Stimulated activated CD8-positive, alpha-beta memory T cell treated with anti-CD3 and anti-CD28 coated beads, Interleukin-4, amount 100 ng/mL, for 48 hours (primary cell): ENCODE results near the gene TRIM3.
A peak's percentile ranks its signal among the peaks of the same experiment; 100 is the strongest.
"Not testable (repeated sequence)": the region's sequence is repeated elsewhere in the genome, so short reads cannot be mapped to it uniquely, and the experiment has no call there.

ENCODE experiments used
- DNase-seq: peaks from one replicate; pipeline ENCODE4 v3.0.0-alpha.2; 2020

TRIM3 gene

DNA sequence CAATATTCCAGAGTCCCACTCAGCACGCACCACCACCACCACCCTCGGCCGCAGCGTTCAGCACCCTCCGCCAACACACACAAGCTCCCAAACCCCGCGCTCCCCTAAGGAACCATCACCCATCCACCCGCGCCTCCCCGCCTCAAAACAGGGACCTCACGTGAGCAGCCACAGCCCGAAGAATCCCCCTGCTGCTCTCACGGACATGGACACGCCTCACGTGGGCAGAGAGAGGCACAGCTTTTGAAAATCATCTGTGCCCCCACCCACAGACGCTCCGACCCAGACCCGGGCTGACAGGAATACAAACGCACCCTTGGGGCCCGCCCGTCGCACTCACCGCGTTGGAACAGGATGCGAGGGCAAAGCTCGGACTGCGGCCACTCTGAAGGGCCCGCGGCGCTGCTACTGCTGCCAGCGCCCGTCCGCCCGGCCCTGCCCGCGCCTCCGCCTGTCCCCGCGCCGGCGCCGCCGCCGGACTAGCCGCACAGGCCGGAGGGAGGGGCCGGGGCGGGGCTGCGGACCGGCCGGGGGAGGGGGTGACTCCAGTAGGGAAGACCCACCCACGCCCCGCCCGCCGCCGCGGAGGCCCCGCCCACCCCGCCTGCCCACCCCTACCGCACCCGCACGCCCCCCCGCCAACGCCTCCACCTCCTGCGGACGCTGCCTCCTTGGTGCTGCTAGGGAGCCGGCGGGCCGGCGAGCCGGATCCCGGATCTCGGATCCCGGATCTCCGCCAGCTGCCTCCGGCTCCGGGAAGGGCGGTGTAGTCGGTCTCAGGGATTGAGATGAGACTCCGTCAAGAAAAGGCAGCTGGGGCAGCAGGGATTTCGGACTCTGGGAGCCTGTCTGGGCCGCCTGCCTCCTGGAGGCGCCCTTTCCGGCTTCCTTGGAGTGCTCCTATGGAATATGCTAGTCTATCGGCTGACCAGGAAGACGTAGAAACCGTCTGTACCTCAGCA lies at the start of gene TRIM3:
Gene TRIM3 (minus strand): TSS at position 491 of the 962 bp plus-strand sequence. CDS start 8,246 bp downstream, outside the sequence.
- peak; percentile 78 for DNase-seq

DNA sequence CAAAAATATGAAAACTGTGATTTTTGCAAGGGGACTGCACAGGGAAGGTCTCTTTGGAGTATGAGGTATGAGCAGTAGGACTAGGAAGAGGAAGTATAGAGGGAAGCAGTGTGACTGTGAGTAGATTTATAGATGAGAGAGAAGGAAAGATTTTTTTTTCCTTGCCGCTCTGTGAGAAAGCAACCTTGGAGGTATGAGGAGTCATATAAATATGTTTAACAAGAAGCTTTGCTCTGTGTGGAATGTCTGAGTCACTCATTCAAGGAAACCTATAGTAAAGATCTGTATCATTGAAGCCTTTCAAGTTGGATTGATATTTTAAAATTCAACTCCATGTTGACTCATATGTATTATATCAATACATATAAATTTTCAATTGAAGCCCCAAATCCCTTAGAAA lies 49.5 kb upstream of the TRIM3 start:
- DNase-seq: no peak

GRCh38 chr11:6521946-6522345 lies 48.2 kb upstream of the TRIM3 start:
- not testable (repeated sequence) for DNase-seq

- DNase-seq: no peak
Measured at GRCh38 chr11:6520265-6520664, 46.5 kb upstream of the TRIM3 start.

DNA sequence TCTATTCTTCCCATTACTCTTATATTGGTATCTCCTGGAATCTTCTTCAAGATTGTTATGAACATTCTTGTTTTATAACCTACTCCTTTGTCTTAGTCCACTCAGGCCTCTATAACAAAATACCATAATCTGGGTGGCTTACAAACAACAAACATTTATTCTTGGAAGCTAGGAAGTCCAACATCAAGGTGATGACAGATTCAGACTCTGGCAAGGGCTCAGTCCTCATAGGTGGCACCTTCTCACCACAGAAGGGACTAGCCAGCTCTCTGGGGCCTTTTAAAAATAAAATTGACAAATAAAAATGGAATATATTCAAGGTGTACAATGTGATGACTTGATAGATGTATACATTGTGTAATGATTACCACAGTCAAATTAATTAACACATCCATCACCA lies 43.1 kb upstream of the TRIM3 start:
- no peak for DNase-seq

- DNase-seq: no peak
Measured at GRCh38 chr11:6505577-6506240, 32.0 kb upstream of the TRIM3 start.

DNA sequence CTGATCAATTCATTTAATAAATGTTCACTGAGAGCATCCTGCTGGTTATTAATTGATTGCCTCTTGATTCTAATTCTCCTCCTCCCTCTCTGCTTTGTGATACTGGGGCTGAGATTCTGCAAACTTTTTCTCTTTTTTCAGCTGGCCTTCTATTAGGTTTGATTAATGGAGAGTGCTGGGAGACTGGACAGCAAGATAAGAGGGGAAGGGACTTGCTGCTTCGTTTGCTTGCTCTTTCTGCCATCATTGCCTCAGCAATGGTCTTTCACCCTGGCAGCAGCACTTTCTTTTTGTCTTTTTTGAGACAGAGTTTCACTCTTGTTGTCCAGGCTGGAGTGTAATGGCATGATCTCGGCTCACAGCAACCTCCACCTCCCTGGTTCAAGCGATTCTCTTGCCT lies 30.4 kb upstream of the TRIM3 start:
- DNase-seq: no peak

DNA sequence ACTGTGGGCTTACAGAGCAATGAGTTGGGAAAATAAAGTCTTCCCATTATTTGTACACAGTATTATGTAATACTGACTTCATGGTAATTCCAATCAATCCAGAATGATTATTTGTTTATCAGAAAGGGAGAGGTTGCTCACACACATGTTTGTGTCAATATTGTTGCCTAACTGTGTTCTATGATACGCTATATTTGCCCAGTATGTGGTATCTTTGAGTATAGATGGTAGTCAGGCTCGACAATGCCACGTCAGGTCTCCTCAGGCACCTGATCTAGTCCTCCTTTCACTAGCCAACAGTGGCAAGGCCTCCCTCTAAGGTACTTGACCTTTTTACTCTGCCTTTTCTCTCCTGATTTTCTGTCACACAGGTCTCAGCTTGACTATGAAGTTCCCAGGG lies 28.6 kb upstream of the TRIM3 start:
- no peak for DNase-seq

GRCh38 chr11:6498544-6498943 lies 24.8 kb upstream of the TRIM3 start:
- no peak for DNase-seq

- DNase-seq: no peak
Measured at GRCh38 chr11:6498121-6498520, 24.4 kb upstream of the TRIM3 start.

DNA sequence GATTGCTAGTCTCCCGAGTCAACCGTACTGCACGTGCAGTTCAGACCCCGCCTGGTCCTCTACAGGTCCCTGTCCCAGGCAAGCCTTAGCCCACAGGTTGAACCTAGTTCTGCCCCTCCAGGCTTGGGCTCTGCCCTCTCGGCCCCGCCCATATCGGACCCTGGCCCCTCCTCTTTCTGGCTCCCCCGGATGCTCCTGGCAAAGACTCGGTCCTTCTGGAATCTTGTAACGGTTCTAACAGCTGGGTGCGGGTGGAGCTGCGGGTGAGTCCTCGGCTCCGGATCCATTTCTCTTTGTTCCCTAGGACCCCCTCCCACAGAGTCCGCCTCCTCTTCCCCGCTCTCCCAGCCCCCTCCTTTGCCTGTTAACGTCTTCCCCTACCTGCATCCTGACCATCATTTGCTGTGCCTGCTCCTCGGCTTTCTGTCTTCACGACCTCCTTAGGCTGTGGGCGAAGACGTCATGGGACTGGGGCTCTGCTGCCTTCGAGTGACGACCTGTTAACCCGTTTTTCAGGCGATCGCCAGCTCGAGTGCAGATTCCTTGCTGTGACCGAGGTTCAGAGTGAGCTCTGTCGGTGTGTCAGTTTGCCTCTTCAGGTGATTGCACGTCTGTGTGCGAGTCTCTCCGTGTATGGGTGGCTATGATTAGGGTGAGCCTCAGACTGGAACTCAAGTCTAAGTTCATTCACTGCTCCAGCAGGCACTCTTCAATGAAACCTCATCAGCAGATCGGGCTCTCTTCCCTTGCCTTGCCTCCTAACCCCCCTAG lies 23.5 kb upstream of the TRIM3 start, which contains the start of gene DNHD1:
Gene DNHD1 (plus strand): TSS at position 212 of the 771 bp plus-strand sequence. CDS start 936 bp downstream, outside the sequence.
- no peak for DNase-seq

DNA sequence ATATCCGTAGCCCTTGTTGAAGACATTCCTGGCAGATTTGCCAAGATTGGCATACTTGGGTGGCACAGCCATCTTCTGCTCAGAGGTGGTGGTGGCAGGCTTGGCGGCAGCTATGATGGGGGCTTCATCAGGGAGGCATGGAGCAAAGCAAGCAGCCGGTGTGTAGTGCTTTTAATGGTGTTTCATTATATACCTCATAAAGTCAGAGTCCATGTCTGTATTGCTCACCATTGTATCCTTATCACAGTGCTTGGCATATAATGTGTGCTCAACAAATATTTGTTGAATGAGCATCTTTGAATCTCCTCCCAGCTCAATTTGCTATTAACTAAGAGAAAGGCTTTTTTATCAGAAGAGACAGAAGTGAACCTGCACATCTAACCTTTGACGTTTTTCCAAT lies 15.6 kb upstream of the TRIM3 start:
- DNase-seq: no peak

DNA sequence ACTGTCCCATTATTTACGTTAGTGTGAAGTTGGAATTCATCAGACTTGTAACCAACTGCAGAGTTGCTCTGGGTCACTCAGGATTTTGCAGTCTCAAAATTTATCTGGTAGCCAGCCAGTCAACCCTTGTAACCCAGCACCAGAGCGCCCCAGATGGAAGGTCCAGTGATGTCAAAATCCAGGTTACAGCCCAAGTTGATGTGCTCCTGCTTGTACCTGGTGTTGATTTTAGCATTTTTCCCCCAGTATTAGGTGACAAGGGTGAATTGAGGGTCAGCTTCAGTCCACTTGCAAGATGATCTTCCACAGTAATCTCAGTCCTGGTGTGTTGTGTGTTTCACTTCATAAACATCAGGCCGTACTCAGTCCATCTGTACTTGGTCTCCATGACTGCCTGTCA lies 15.1 kb upstream of the TRIM3 start:
- DNase-seq: no peak

DNA sequence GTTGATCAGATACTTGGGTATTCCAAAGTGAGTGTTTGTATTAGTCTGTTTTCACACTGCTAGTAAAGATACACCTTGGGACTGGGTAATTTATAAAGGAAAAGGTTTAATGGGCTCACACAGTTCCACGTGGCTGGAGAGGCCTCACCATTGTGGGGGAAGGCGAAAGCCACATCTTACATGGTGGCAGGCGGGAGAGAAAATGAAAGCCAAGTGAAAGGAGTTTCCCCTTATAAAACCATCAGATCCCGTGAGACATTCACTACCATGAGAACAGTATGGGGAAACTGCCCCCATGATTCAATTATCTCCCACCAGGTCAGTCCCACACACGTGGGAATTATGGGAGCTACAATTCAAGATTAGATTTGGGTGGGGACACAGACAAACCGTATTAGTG lies 14.6 kb upstream of the TRIM3 start:
- DNase-seq: no peak

DNA sequence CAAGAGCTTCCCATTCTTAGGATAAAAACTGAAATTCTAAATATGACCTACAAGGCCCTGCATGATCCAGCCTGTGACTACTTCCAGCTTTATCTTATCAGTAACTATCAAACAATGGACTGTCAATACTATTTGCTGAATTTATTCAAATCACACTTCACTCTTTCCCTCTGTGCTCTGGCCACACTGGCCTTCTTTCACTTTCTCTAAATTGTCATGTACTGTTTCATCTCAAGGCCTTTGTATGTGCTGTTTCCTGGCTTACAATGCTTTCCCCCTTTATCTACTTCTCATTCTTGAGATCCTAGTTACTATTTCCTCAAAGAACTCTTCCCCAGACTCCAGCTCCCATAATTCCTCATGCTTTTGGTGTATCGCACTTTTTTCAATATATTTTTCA lies 13.2 kb upstream of the TRIM3 start:
- no peak for DNase-seq

DNA sequence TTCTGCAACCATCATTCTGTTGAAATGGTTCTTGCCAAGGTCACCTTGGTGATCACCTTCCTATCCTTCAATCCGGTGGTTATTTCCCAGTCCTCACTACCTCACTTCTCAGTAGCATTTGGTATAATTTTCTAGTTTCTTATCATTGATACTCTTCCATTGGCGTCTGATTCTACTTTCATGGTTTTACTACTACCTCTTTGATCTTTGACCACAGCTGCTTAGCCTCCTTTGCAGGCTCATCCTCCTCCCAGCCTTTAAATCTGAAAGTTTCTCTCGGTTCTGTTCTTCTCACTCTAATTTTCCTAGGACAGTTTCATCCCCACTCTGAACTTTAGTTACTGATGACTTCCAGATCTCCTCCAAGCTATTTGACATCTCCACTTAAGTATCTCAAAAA lies 12.5 kb upstream of the TRIM3 start:
- DNase-seq: no peak

DNA sequence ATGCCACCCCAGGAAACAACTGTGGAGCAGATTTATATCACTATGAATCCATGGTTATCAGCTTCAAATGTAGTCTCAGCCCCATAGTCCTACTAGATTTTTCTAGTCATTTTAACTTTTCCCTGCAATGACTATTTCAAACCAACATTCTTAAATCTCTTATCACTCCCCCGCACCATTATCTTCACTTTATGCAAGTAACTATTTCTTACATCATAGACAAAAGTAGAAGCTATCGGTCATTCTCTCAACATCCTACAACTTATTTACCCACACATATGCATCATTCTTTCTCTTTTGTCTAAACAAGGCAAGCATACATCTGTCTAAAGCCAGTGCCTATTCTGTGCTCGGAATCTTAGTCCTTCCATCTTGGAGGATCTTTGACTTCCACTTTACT lies 11.9 kb upstream of the TRIM3 start:
- no peak for DNase-seq

DNA sequence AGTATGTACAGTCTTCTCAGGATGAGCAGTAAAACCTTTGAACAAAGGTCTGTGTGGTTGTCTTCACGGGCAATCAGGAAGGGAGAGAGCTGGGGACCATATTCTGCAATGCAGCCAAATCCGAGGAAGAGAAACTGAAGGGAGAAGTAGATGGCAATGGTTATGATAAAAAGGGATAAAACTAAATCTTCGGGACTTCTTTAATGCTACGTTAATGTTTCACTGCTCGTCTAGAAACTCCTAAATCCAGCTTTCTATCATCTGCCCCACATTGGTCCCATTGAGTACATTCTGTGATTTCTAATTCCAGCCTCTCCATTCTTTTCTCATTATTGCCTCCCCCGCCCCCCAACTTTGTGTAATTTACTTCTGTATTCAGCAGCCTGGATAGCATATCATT lies 9.3 kb upstream of the TRIM3 start:
- DNase-seq: no peak

GRCh38 chr11:6482441-6482840 lies 8.7 kb upstream of the TRIM3 start:
- no peak for DNase-seq

- DNase-seq: no peak
Measured at GRCh38 chr11:6481924-6482275, 8.2 kb upstream of the TRIM3 start.

- peak; percentile 98 for DNase-seq
Measured at GRCh38 chr11:6481012-6481923, 7.5 kb upstream of the TRIM3 start, which contains the start of the genes ARFIP2 and TIMM10B. TSS of gene ARFIP2 (minus strand) at chr11:6481331. CDS start at chr11:6480421, 910 bp downstream. TSS of gene TIMM10B (plus strand) at chr11:6481501. CDS start at chr11:6481517, 16 bp downstream.

DNA sequence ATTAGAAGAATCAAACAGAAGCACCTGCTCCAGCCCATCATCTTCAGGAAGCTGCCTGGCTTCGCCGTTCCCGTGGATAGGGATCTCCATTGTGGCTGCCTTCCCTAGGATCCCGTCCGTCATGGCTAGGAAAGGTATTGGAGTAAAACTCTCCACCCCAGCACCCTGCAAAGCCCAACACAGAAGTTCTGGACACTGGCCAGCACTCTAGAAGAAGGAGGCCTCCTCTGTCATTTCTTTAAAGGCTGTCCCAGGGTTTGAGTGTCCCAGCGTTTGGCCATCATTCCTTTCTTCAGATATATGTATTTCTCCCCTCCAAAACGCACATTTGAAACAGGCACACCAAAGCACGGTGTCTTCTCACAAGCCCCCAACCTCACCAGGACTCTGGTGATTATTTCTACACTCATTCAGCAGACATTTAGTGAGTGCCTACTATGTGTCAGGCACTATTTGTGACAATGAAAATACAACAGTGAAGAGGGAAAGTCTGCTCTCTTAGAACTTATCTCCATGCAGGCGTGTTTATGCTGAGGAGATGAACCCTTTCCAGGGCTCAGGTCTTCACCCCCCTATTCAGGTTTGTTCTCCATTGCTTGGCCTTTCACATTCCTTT lies 6.7 kb upstream of the TRIM3 start:
- DNase-seq: no peak
